Liver (tissue), 9 donors: ENCODE results near the gene GNAO1. TPM values are rescaled to one million over a fixed set of nuclear protein-coding genes. Genes with fewer than 3 reads are reported as not detected.

Experiments used
- DNase-seq: peaks from one replicate; pipeline ENCODE4 v3.0.0-alpha.2; 2017; ENCODE audit warnings: low spot score
- H3K27ac ChIP-seq, 2 donors: one replicate each; pipeline ENCODE4 v1.7.0; 2013; ENCODE audit warnings: inconsistent platforms in 2 of 2, low read length in 2 of 2, control low read depth in 1 of 2, low read depth in 1 of 2, mild to moderate bottlenecking in 1 of 2
- H3K27me3 ChIP-seq, 4 donors: one replicate each; pipeline versions ENCODE4 v1.6.1 to v1.7.0; 2013; ENCODE audit warnings: low read length in 3 of 4, inconsistent platforms in 1 of 4, mild to moderate bottlenecking in 1 of 4, moderate library complexity in 1 of 4; ENCODE audit not compliant: control insufficient read depth in 4 of 4, insufficient read depth in 4 of 4
- H3K36me3 ChIP-seq, 4 donors: one replicate each; pipeline versions ENCODE4 v1.6.1 to v1.7.0; 2013; ENCODE audit warnings: low read length in 3 of 4, mild to moderate bottlenecking in 3 of 4, low read depth in 1 of 4, moderate library complexity in 1 of 4; ENCODE audit not compliant: control insufficient read depth in 4 of 4, insufficient read depth in 3 of 4
- H3K4me1 ChIP-seq, 4 donors: one replicate each; pipeline versions ENCODE4 v1.6.1 to v1.7.0; 2013; ENCODE audit warnings: low read length in 3 of 4, mild to moderate bottlenecking in 3 of 4, moderate library complexity in 1 of 4; ENCODE audit not compliant: control insufficient read depth in 4 of 4, insufficient read depth in 4 of 4
- H3K4me3 ChIP-seq, 3 donors: one replicate each; pipeline versions ENCODE4 v1.6.1 to v1.7.0; 2013; ENCODE audit warnings: low read length in 3 of 3, control low read depth in 1 of 3, low read depth in 1 of 3, mild to moderate bottlenecking in 1 of 3
- H3K9ac ChIP-seq, 2 donors: one replicate each; pipeline ENCODE4 v1.7.0; 2013; ENCODE audit warnings: low read length in 2 of 2, mild to moderate bottlenecking in 2 of 2, moderate library complexity in 2 of 2, control low read depth in 1 of 2, low read depth in 1 of 2
- H3K9me3 ChIP-seq, 4 donors: one replicate each; pipeline versions ENCODE4 v1.6.1 to v1.7.0; 2013; ENCODE audit warnings: low read length in 3 of 4; ENCODE audit not compliant: control insufficient read depth in 4 of 4
- CTCF ChIP-seq: fragments of 150-350 bp; IDR thresholded peaks from 2 replicates; pipeline ENCODE4 v1.5.1; 2017; ENCODE audit warnings: improper control_type of control experiment, low read depth, low read length; ENCODE audit not compliant: missing input control
- EGR1 ChIP-seq, 2 donors: IDR thresholded peaks; 2 replicates each; pipeline ENCODE4 v1.6.1; 2016 to 2018; ENCODE audit warnings: antibody characterized with exemption in 2 of 2, low read depth in 2 of 2
- FOXA1 ChIP-seq: IDR thresholded peaks from 2 replicates; pipeline ENCODE4 v1.6.1; 2016; ENCODE audit warnings: antibody characterized with exemption
- FOXA2 ChIP-seq: IDR thresholded peaks from 2 replicates; pipeline ENCODE4 v1.6.1; 2016; ENCODE audit warnings: antibody characterized with exemption
- GABPA ChIP-seq, 2 donors: IDR thresholded peaks in 1 of 2; conservative IDR thresholded peaks in 1 of 2; 2 replicates each; pipeline ENCODE4 v1.6.1; 2016; ENCODE audit warnings: antibody characterized with exemption in 2 of 2, mild to moderate bottlenecking in 1 of 2, moderate library complexity in 1 of 2
- HNF4A ChIP-seq, 2 donors: conservative IDR thresholded peaks; 2 replicates each; pipeline ENCODE4 v1.6.1; 2016; ENCODE audit warnings: antibody characterized with exemption in 2 of 2, mild to moderate bottlenecking in 2 of 2
- HNF4G ChIP-seq: IDR thresholded peaks from 2 replicates; pipeline ENCODE4 v1.6.1; 2016; ENCODE audit warnings: antibody characterized with exemption
- MAX ChIP-seq: IDR thresholded peaks from 2 replicates; pipeline ENCODE4 v1.6.1; 2016; ENCODE audit warnings: antibody characterized with exemption
- NR2F2 ChIP-seq: IDR thresholded peaks from 2 replicates; pipeline ENCODE4 v1.6.1; 2016; ENCODE audit warnings: antibody characterized with exemption
- REST ChIP-seq: IDR thresholded peaks from 2 replicates; pipeline ENCODE4 v1.6.1; 2016; ENCODE audit warnings: antibody characterized with exemption, mild to moderate bottlenecking
- RXRA ChIP-seq, 2 donors: IDR thresholded peaks; 2 replicates each; pipeline ENCODE4 v1.6.1; 2017 to 2018; ENCODE audit warnings: antibody characterized with exemption in 2 of 2, mild to moderate bottlenecking in 1 of 2
- YY1 ChIP-seq: IDR thresholded peaks from 2 replicates; pipeline ENCODE4 v1.6.1; 2016; ENCODE audit warnings: antibody characterized with exemption, mild to moderate bottlenecking
- ZBTB33 ChIP-seq: IDR thresholded peaks from 2 replicates; pipeline ENCODE4 v1.6.1; 2016; ENCODE audit warnings: antibody characterized with exemption
- WGBS: extraction: QIAGEN DNeasy Blood & Tissue Kit; methylation state at CpG from one replicate; pipeline ENCODE4 v1.1.7; 2013; 5-methylcytosine and 5-hydroxymethylcytosine counted together
- polyA plus RNA-seq, 2 donors: library from polyadenylated mRNA; stranded (reverse) in 1 of 2; unstranded in 1 of 2; fragments of 200-250 nt in 1 of 2; fragments of >200 nt in 1 of 2; fragmentation: Nextera tagmentation in 1 of 2; extraction: Ambion mirVana in 1 of 2; gene quantifications; one replicate each; pipeline versions ENCODE4 v1.2.1 to v1.2.3, GENCODE V29; 2013 to 2015
- total RNA-seq, 2 donors: library from RNA; depleted of rRNA; stranded (reverse); fragments of >200 nt; gene quantifications; one replicate each; pipeline ENCODE4 v1.2.3, GENCODE V29; 2014
- donor health status: healthy.
- donor health status: healthy.
- donor health status: healthy.
- donor health status: healthy.
- donor health status: healthy.

The GNAO1 gene
- total and polyA plus RNA-seq, 4 donors: 0.61 to 15.1 (median 7.0) TPM

GRCh38 chr16:56297684-56298083 lies 106.4 kb downstream of the GNAO1 start (continued):
- TF ChIP-seq CTCF (no peak), YY1 (no peak), FOXA1 (no peak)

GRCh38 chr16:56298116-56298515 lies 106.8 kb downstream of the GNAO1 start:
- Histone ChIP-seq H3K9me3 (no peaks in the 10 kb centered on the region), H3K4me1 (peaks cover 2 to 16% (median 6%) of the 10 kb centered on the region in 4 donors), H3K36me3 (no peaks in the 10 kb centered on the region), H3K9ac (no peak overlapping the region), H3K27ac (no peak overlapping the region), H3K27me3 (no peaks in the 10 kb centered on the region), H3K4me3 (no peak overlapping the region)
- WGBS: 89% methylated on average over 8 of the region's 8 CpGs
- TF ChIP-seq GABPA (IDR thresholded peaks at IDR 0.05 in 1 of 2, conservative IDR thresholded peaks at IDR 0.05 in 1 of 2) (no peak), REST (no peak), NR2F2 (no peak), ZBTB33 (no peak), MAX (no peak), RXRA (IDR thresholded peaks at IDR 0.05) (no peak), FOXA1 (no peak), HNF4A (conservative IDR thresholded peaks at IDR 0.05) (no peak), HNF4G (no peak)
- no peak for DNase-seq

- Histone ChIP-seq H3K9ac (no peak overlapping the region), H3K4me3 (no peak overlapping the region), H3K9me3 (no peaks in the 10 kb centered on the region), H3K4me1 (peaks cover 4 to 19% (median 10%) of the 10 kb centered on the region in 4 donors), H3K27me3 (no peaks in the 10 kb centered on the region), H3K27ac (no peak overlapping the region), H3K36me3 (peaks cover 0 to 3% (median 0%) of the 10 kb centered on the region in 4 donors)
- 67% methylated on average over 7 of the region's 7 CpGs for WGBS
- no peak for DNase-seq
- TF ChIP-seq FOXA2 (no peak), HNF4A (conservative IDR thresholded peaks at IDR 0.05) (no peak), EGR1 (IDR thresholded peaks at IDR 0.05; ENCODE audit: low read depth in 2 of 2) (no peak), ZBTB33 (no peak)
These were observed 107.8 kb downstream of the GNAO1 start for GRCh38 chr16:56298948-56299596.
